WERI-Rb-1 (cell line): ENCODE measurements around the gene ANO7.

ENCODE experiments used
- DNase-seq: peaks from one replicate; pipeline ENCODE4 v3.0.0-alpha.2; 2020
- H3K27ac ChIP-seq: fragments of 250-450 bp; sonication (Bioruptor Pico); 2 replicates; pipeline ENCODE4 v1.5.1; 2020; ENCODE audit warnings: mild to moderate bottlenecking, moderate library complexity
- H3K27me3 ChIP-seq: fragments of 250-450 bp; sonication (Bioruptor Pico); 2 replicates; pipeline ENCODE4 v1.5.1; 2021; ENCODE audit warnings: mild to moderate bottlenecking, low read depth, moderate library complexity; ENCODE audit not compliant: insufficient read depth, severe bottlenecking
- H3K36me3 ChIP-seq: fragments of 250-450 bp; sonication (Bioruptor Pico); 2 replicates; pipeline ENCODE4 v1.5.1; 2020; ENCODE audit warnings: mild to moderate bottlenecking, moderate library complexity
- H3K4me3 ChIP-seq: 2 replicates; pipeline ENCODE4 v1.5.1; 2011; ENCODE audit warnings: low read depth, mild to moderate bottlenecking, control low read depth, low read length
- H3K9me3 ChIP-seq: fragments of 250-450 bp; sonication (Bioruptor Pico); 2 replicates; pipeline ENCODE4 v1.5.1; 2021; ENCODE audit warnings: mild to moderate bottlenecking, moderate library complexity; ENCODE audit not compliant: severe bottlenecking
- TF ChIP-seq, protein P1 (sequence below): IDR thresholded peaks from 2 replicates; pipeline ENCODE4 v1.5.1; 2011; ENCODE audit warnings: low read depth, mild to moderate bottlenecking, control low read depth, inconsistent platforms, low read length

The ANO7 gene

DNA sequence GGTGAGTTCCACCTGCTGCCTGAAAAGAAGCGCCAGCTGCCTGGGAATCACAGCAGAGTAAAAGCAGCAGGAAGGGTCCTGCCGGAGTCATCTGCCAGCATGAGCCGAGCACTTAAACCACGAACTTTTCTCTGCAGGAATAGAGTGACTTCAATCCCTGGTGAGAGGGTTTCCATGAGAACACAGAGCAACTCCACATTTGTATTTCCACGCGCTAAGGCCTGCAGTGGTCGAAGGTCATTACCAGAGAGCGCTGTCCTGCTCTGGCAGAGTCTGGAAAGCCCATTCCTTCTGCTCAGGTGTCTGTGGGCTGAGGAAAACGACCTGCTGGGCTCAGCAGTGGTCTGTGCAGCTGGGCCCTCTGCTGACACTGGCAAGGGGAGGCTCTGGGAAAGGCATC is 45.9 kb upstream of the ANO7 start:
- DNase-seq: no peak
- no peak overlapping the region for H3K4me3 ChIP-seq
- H3K27ac ChIP-seq: no peak overlapping the region
- no peaks in the 10 kb centered on the region for H3K9me3 ChIP-seq
- H3K36me3 ChIP-seq: peaks cover 44% of the 10 kb centered on the region
- TF ChIP-seq, protein P1, sequence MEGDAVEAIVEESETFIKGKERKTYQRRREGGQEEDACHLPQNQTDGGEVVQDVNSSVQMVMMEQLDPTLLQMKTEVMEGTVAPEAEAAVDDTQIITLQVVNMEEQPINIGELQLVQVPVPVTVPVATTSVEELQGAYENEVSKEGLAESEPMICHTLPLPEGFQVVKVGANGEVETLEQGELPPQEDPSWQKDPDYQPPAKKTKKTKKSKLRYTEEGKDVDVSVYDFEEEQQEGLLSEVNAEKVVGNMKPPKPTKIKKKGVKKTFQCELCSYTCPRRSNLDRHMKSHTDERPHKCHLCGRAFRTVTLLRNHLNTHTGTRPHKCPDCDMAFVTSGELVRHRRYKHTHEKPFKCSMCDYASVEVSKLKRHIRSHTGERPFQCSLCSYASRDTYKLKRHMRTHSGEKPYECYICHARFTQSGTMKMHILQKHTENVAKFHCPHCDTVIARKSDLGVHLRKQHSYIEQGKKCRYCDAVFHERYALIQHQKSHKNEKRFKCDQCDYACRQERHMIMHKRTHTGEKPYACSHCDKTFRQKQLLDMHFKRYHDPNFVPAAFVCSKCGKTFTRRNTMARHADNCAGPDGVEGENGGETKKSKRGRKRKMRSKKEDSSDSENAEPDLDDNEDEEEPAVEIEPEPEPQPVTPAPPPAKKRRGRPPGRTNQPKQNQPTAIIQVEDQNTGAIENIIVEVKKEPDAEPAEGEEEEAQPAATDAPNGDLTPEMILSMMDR: no peak
- H3K27me3 ChIP-seq: no peaks in the 10 kb centered on the region

DNA sequence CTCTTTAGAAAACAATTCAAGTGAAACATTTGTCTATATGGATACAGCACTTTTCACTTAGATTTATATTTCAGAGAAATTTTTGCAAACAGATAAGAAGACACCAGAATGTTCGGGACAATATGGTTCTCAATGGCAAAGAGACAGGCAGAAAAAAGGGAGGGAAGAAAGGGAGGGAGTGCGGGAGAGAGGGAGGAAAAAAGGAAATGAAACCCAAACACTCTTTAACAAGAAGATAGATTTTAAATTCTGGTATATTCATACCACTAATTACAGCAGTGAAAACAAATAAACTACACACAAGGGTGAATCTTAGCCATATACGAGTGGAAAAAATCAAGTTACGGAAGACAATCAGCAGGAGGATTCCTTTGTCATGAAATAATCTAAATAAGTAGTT is 42.2 kb upstream of the ANO7 start:
- Histone ChIP-seq H3K9me3 (no peaks in the 10 kb centered on the region), H3K4me3 (no peak overlapping the region), H3K36me3 (peaks cover 13% of the 10 kb centered on the region), H3K27me3 (no peaks in the 10 kb centered on the region), H3K27ac (no peak overlapping the region)
- TF ChIP-seq, protein P1: no peak
- DNase-seq: no peak

DNA sequence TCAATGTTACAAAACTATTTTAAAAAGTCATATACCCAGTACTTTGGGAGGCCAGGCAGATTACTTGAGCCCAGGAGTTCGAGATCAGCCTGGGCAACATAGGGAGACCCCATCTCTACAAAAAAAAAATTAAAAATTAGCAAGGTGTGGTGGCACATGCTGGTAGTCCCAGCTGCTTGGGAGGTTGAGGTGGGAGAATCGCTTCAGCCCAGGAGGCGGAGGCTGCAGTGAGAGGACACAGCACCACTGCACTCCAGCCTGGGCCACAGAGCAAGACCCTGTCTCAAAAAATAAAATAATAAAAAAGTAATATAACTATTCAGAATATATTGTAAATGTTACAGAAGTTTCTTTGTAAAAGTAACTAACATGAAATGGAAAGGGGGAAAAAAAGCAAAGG is 41.1 kb upstream of the ANO7 start:
- Histone ChIP-seq H3K4me3 (no peak overlapping the region), H3K27ac (no peak overlapping the region), H3K9me3 (no peaks in the 10 kb centered on the region), H3K36me3 (peaks cover 13% of the 10 kb centered on the region), H3K27me3 (no peaks in the 10 kb centered on the region)
- DNase-seq: no peak
- TF ChIP-seq, protein P1: no peak

DNA sequence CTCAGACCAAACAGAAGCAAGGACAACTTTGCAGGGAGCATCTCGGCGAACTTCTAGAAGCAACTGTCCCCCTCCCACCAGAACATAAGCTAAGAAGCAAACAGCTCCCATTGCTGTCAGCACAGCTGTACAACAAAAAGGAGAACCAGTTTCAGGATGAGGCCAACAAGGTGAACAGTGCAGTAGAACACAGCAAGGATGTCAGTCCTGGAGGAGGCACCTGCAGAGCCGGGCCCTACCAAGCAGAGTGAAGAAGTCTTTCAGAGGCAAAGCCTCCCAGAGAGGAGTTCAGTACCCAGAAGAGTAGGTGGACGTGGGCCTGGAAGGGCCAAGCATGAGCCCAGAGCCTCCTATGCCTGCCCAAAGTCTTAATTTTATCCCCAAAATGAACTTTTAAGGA is 40.2 kb upstream of the ANO7 start:
- Histone ChIP-seq H3K36me3 (peaks cover 11% of the 10 kb centered on the region), H3K9me3 (no peaks in the 10 kb centered on the region), H3K27ac (no peak overlapping the region), H3K27me3 (no peaks in the 10 kb centered on the region), H3K4me3 (peak overlapping the region; percentile 66)
- TF ChIP-seq, protein P1: no peak
- no peak for DNase-seq

DNA sequence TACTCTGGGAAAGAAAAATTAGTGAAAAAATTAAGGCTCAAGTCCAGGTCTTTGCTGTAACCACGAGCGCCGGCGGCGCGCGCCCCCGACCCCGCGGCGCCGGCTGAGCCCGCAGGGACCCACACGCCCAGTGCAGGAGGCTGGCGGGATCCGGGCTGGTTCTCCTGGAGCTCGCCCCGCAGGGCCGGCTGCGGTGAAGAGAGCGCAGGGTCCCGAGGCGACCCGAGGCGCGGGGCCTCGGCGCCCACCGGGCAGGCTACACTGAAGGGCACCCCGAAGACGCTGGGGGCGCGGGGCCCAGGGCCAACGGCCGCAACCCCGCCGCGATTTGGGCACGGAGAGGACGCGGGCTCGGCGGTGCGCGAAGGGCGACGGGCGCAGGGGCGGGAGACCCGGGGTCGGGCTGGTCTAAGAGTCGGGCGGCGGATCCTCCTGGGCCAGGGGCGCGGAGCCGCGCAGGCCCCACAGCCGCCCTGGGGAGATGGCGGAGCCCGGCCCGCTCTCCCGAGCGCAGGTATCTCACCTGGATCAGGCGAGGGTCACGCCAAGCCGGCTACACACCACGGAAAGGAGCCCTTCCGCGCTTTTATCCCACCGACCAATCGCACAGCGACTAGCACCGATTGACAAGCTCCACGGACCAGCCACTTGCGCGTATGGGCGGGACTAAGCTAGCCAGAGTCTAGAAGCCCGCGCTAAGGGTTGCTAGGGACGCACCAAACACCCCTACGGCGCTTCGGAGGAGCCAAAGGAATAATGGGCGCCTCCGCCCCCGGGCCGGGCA is 39.4 kb upstream of the ANO7 start, which contains the start of gene PASK:
PASK (minus strand) TSS at position 582 of the 784 bp plus-strand sequence. CDS start 6,440 bp downstream, outside the sequence.
- no peaks in the 10 kb centered on the region for H3K27me3 ChIP-seq
- peaks cover 15% of the 10 kb centered on the region for H3K36me3 ChIP-seq
- H3K4me3 ChIP-seq: peak within 1 kb of the TSS; percentile 66
- DNase-seq: peak; percentile 97
- TF ChIP-seq, protein P1: no peak
- no peaks in the 10 kb centered on the region for H3K9me3 ChIP-seq
- H3K27ac ChIP-seq: peak within 1 kb of the TSS; percentile 85

DNA sequence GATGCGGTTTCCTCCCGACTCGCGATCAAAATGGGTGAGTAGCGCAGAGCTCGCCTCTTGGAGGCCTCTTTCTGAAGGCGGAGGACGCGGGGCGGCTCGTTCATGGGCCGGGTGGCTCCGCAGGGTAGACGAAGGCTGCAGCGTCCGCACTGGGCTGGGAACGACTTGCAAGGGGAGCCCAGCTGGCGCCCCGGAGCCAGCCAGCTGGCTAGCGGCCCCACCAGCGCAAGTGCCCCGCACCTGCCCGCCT is 38.9 kb upstream of the ANO7 start:
- peak overlapping the region; percentile 85 for H3K27ac ChIP-seq
- peak overlapping the region; percentile 66 for H3K4me3 ChIP-seq
- H3K36me3 ChIP-seq: peaks cover 13% of the 10 kb centered on the region
- H3K27me3 ChIP-seq: no peaks in the 10 kb centered on the region
- no peaks in the 10 kb centered on the region for H3K9me3 ChIP-seq
- TF ChIP-seq, protein P1: no peak
- no peak for DNase-seq
